ENCODE results near the gene ZSWIM1.

The ZSWIM1 gene

GRCh38 chr20:45880988-45881788 is at the start of gene ZSWIM1:
Gene ZSWIM1 (plus strand): TSS chr20:45881227. CDS start chr20:45882593, 1,366 bp downstream.
- peak; percentile 99 for DNase-seq

DNA sequence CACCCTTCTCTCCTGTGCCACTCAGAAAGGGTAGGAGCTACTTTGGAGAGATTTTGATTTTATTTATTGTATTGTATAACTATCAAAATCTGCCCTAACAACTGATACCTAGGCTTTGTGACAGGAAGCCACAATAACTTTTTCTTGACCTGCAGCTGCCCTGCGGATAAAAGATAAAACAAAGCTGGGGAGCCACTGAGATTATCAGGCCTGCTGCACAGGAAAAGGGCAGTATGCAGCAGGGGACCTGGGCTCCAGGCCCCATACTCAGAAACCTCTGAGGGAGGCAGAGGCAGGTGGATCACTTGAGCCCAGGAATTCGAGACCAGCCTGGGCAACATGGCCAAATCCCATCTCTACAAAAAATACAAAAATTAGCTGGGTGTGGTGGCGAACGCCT is 48.4 kb upstream of the ZSWIM1 start:
- DNase-seq: no peak

GRCh38 chr20:45833030-45833882 is 47.8 kb upstream of the ZSWIM1 start, which contains the start of gene SNX21:
Gene SNX21 (plus strand): TSS chr20:45833799. CDS start chr20:45833920, 121 bp downstream.
- DNase-seq: peak; percentile 48

- peak; percentile 62 for DNase-seq
Observed at GRCh38 chr20:45833883-45834796, 46.9 kb upstream of the ZSWIM1 start.

DNA sequence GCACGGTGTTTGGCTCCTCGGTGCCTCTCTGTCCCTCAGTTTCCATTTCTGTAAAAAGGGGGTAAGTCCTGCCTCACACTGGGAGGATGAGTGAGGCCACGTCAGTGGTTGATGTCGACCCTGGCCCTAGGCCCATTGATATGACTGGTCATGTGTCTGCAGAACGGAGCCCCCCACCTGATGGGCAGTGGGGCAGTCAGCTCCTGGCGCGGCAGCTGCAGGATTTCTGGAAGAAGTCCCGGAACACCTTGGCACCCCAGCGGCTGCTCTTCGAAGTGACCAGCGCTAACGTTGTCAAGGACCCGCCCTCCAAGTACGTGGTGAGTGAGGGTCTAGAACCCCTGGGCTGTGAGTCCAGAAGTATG is 46.2 kb upstream of the ZSWIM1 start:
- DNase-seq: no peak

DNA sequence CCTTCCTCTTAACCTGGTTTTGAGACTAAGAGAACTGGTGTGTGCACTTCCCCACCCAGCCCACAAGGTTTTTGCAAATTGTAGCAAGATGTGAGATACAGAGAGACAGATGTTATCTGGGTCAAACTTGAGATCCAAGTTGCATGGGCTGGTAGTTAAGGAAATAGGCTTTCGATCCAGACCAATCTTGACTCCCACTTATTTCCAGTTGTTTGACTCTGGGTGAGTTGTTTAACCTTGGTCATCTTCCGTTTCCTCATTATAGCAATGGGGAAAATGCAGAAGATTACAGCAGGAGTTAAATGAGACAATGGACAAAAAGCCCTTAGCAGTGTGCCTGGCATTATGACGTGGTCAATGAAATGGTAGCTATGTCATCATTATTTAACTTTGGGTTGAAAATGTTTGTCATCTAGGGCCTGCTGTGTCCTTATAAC is 45.7 kb upstream of the ZSWIM1 start:
- DNase-seq: no peak

- DNase-seq: no peak
Observed at GRCh38 chr20:45835825-45836224, 45.2 kb upstream of the ZSWIM1 start.

DNA sequence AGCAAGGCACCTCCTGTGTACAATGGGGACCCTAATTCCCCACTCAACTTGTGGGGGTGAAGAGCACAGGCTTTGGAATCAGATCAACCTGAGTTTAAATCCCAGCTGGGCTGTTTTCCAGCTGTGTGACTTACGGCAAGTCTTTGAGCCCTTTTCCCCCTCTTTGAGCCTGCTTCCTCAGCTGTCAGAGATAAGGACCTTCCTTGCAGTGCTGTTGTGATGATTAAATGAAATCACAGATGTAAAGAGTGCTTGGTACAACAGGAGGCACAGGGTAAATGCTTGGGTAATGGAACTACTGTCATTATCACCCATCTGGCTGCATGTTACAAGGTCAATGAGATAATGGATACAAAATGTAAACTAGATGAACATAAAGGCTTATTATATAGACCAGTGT is 44.2 kb upstream of the ZSWIM1 start:
- DNase-seq: no peak

DNA sequence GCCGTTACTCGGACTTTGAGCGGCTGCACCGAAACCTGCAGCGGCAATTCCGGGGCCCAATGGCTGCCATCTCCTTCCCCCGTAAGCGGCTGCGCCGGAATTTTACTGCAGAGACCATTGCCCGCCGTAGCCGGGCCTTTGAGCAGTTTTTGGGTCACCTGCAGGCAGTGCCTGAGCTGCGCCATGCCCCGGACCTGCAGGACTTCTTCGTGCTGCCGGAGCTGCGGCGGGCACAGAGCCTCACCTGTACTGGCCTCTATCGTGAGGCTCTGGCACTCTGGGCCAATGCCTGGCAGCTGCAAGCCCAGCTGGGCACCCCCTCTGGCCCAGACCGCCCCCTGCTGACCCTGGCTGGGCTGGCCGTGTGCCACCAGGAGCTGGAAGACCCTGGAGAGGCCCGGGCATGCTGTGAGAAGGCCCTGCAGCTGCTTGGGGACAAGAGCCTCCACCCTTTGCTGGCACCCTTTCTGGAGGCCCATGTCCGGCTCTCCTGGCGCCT is 40.3 kb upstream of the ZSWIM1 start:
- no peak for DNase-seq

GRCh38 chr20:45841407-45842129 is 39.5 kb upstream of the ZSWIM1 start:
- no peak for DNase-seq

DNA sequence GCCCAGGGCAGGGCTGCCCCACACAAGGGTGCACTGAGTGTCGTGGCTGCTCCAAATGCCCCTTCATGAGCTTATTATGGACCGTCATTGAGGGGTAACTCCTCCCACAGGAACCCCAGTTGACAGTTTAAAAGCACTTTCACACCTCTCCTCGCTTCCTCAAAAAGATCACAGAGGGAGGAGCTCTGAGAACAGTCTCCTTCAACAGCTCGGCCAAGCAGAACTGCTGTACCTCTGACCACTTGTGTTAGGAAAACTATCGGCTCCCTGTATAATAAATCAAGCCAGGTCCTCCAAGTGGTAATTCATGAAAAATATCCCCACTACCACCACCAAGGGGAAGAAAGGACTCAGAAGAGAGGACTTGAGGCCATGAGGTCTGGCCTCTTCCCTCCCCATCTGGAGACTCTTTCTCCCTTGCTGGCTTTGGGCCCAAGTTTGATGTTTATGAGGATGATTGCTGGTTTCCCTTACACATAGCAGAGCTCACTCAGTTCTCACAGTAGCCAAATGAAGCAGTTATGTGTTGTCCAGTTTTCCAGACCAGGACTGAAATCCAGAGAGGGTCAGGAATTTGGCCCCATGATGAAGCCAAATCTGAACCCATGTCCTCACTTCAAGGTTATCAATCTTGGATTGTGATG is 38.7 kb upstream of the ZSWIM1 start:
- no peak for DNase-seq

- DNase-seq: no peak
Observed at GRCh38 chr20:45843506-45843905, 37.5 kb upstream of the ZSWIM1 start.

DNA sequence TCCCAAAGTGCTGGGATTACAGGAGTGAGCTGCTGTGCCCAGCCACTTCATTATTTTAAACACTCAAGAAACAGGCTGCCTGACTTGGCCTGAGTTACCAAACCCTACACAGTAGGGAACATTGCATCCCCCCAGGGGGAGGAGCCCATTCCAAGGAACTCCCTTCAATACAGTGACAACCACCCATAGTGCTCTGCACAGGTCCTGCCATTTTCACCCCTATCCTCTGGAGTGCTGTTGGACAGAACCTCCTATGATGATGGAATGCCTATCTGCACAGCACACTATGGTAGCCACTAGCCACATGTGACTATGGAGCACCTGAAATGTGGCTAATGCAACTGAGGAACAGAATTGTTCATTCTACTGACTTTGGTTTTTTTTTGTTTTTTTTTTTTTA is 35.6 kb upstream of the ZSWIM1 start:
- no peak for DNase-seq

GRCh38 chr20:45848421-45848820 is 32.6 kb upstream of the ZSWIM1 start:
- DNase-seq: no peak

- DNase-seq: no peak
Observed at GRCh38 chr20:45848969-45849582, 32.0 kb upstream of the ZSWIM1 start.

DNA sequence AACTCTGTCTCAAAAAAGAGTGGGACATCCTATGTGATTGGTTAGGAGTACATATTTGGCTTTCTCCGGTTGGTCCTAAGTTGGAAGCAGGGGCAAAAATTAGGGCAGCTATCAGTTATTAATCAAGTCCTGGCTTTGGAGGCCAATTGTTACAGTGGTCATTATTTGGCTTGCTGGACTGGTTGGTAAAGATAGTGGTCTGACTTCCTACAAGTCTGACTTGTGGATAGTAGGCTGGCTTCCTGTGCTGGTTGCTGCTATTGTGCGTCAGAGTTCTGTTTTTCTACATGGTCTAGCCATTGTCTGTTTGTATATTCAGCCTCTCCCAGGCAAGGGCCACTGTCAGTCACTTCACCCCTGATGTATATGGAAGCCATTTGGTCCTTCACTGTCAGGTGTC is 30.8 kb upstream of the ZSWIM1 start:
- DNase-seq: no peak

DNA sequence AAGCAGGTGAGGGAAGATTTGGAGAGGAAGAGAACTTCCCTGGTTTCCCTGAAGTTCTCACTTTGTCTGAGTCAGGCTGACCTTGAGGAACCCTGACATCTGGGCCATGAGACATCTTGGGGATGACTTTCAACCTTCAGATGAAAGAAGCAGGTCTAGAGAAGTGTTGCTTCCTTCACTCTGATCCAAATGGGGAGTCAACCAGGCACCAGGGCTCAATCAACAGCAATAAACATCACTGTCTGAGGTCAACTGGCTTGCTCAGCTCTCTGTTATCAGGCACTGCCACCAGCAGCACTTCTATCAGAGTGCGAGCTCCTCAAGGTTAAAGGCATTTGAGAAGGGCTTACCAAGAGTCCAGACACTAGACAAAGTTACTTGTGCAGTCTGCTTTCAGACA is 30.1 kb upstream of the ZSWIM1 start:
- DNase-seq: no peak

DNA sequence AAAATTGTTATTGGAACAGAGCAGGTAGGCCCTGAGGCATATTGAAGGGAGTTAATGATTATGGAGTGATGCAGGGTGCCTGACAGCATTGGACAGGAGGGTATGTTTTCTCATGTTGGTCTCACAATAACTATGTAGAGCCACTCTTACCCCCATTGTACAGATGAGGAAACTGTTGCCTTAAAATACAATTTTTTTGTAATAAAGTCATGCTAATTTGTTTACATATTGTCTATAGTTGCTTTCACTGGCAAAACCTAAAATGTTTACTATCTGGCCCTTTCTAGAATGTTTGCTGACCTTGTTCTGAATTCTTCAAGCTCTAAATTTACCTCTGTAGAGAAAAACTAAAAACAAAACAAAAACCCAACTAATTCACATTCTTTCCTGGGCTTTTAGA is 29.5 kb upstream of the ZSWIM1 start:
- no peak for DNase-seq

DNA sequence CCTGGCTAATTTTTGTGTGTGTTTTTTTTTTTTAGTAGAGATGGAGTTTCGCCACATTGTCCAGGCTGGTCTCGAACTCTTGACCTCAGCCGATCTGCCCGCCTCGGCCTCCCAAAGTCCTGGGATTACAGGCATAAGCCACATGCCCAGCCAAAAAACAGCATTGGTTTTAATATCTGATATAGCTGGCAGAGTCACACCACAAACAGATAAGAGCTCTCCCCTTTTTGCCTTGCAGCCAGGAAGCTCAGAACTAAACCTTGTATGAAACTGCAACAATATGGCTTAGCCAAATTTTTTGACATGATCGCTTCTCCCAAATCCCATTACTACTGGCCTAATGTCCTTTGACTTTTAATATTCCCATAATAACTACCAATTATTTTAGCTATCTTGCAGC is 28.7 kb upstream of the ZSWIM1 start:
- no peak for DNase-seq

- DNase-seq: no peak
Observed at GRCh38 chr20:45853484-45853883, 27.5 kb upstream of the ZSWIM1 start.
